ENCODE data around the gene NDUFS5. TPM values are rescaled to one million over a fixed set of nuclear protein-coding genes. Genes with fewer than 3 reads are reported as not detected.

Gene NDUFS5
- total RNA-seq, 4 donors from 2014 or later: 99.9 to 418 (median 312) TPM

DNA sequence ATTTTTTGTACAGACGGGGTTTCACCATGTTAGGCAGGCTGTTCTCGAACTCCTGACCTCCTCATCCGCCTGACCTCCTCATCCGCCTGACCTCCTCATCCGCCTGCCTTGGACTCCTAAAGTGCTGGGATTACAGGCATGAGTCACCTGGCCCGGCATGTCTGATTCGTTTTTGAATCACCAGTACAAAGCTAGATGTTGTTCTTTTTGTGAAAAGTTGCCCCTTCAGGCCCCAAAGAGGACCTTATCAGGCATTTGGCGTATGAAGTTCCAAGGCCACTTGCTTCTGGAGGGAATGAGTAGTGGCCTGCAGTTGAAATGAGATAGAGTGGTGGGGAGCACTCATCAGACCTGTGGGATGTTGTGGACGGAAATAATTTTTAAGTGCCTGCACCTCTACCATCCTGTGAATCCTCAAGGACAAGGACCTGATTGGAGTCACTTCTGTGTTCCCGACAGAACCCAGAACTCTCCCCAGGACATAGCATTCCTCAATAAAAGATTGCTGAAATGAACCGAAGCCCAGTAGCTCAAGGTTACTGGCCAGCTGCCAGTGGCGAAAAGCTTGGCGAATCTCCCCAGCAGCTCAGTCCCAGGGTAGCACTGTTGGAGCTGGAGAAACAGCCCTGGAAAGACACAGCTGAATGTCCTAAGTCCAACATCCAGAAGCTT is 50.1 kb downstream of the NDUFS5 start:
- Histone ChIP-seq H3K4me1 (peaks cover 0 to 10% (median 6%) of the 10 kb centered on the region in 4 donors), H3K36me3 (no peaks in the 10 kb centered on the region), H3K4me3 (no peak overlapping the region), H3K27ac (peak overlapping the region in 3 of 4 donors; percentile 2 to 55 (median 48)), H3K9me3 (no peaks in the 10 kb centered on the region), H3K27me3 (peaks cover 21% of the 10 kb centered on the region)
- TF ChIP-seq POLR2AphosphoS5 (IDR thresholded peaks at IDR 0.05) (no peak), POLR2A (IDR thresholded peaks at IDR 0.05) (no peak), EP300 (IDR thresholded peaks at IDR 0.05; ENCODE audit: low read depth) (no peak)
- TF ChIP-seq, protein P1, sequence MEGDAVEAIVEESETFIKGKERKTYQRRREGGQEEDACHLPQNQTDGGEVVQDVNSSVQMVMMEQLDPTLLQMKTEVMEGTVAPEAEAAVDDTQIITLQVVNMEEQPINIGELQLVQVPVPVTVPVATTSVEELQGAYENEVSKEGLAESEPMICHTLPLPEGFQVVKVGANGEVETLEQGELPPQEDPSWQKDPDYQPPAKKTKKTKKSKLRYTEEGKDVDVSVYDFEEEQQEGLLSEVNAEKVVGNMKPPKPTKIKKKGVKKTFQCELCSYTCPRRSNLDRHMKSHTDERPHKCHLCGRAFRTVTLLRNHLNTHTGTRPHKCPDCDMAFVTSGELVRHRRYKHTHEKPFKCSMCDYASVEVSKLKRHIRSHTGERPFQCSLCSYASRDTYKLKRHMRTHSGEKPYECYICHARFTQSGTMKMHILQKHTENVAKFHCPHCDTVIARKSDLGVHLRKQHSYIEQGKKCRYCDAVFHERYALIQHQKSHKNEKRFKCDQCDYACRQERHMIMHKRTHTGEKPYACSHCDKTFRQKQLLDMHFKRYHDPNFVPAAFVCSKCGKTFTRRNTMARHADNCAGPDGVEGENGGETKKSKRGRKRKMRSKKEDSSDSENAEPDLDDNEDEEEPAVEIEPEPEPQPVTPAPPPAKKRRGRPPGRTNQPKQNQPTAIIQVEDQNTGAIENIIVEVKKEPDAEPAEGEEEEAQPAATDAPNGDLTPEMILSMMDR (IDR thresholded peaks at IDR 0.05): no peak
- in situ Hi-C loops (cut with MboI; ENCODE audit: low pct_ligation_motif_present in 1 of 4, low pct_unique_long_range_greater_than_20kb in 1 of 4, low sequenced_read_pairs in 3 of 4): loop anchor here in 2 of 4 donors (25.0 kb wide), 1 partner anchor 461 kb away; no protein-coding TSS in a partner anchor
- 50 to 65% methylated on average over 2 to 13 of the region's 13 CpGs for WGBS, 2 donors (ENCODE audit: low coverage in 1 of 2)
- peak; percentile 57 for DNase-seq
- intact Hi-C loops (cut with DNase I; ENCODE audit: low total_unique reads): no loop called here

DNA sequence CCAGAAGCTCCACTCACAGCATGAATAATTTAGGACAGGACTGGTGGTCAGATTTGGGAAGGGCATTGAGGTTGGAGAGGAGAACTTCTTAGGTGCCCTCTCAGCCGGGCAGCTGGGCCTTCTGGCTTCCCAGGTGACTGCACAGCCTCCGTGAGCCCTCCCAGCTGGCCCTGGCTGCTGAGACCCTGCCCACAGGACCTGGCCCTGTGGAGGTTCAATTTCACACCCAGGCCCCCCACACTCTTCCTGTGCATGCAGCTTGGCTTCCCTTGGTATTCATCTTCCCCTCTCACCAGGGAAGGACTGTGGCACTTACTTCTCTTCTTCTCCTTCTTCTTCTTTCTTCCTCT is 50.6 kb downstream of the NDUFS5 start:
- peak overlapping the region in 2 of 4 donors; percentile 48 to 55 for H3K27ac ChIP-seq
- DNase-seq: no peak
- no peaks in the 10 kb centered on the region for H3K36me3 ChIP-seq
- WGBS, 2 donors (ENCODE audit: low coverage in 1 of 2): 83% methylated on average over 2 of the region's 2 CpGs; no CpG with 5 or more reads in 1 of the 2 donors
- peaks cover 26% of the 10 kb centered on the region for H3K27me3 ChIP-seq
- in situ Hi-C loops (cut with MboI; ENCODE audit: low pct_ligation_motif_present in 1 of 4, low pct_unique_long_range_greater_than_20kb in 1 of 4, low sequenced_read_pairs in 3 of 4) (loop anchor here in 2 of 4 donors (25.0 kb wide), 1 partner anchor 461 kb away; no protein-coding TSS in a partner anchor), intact Hi-C loops (cut with DNase I; ENCODE audit: low total_unique reads) (no loop called here)
- H3K4me1 ChIP-seq: peaks cover 0 to 13% (median 9%) of the 10 kb centered on the region in 4 donors
- TF ChIP-seq POLR2AphosphoS5 (IDR thresholded peaks at IDR 0.05) (no peak), POLR2A (IDR thresholded peaks at IDR 0.05) (no peak), EP300 (IDR thresholded peaks at IDR 0.05; ENCODE audit: low read depth) (no peak)
- TF ChIP-seq, protein P1 (IDR thresholded peaks at IDR 0.05): no peak
- no peaks in the 10 kb centered on the region for H3K9me3 ChIP-seq
- H3K4me3 ChIP-seq: no peak overlapping the region

DNA sequence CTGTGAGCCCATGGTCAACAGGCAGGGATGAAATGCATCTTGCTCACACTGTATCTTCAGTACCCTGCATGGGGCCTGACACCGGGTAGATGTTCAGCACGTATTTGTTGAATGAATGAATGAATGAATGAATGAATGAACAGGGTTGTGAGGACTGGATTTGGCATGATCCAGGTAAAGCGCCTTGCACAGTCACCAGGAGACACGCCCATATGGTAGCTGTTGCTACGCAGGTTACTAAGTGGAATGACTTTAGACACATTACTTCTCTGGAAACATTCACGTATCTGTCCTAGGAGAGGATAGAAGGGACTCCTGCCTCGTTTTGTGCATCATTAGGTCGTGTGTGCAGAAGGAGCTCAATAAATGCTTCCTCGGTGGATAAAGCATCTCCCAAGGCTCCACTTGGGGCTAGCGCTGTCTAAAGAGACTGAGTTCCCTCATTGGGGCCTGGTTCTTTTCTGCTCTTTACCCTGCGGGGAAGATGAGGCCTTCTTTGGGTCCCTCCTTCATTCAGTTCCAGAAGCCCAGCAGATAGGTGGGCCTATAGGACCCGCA is 54.2 kb downstream of the NDUFS5 start:
- H3K4me3 ChIP-seq: peak overlapping the region in 1 of 4 donors; percentile 50
- DNase-seq: no peak
- intact Hi-C loops (cut with DNase I; ENCODE audit: low total_unique reads) (no loop called here), in situ Hi-C loops (cut with MboI; ENCODE audit: low pct_ligation_motif_present in 1 of 4, low pct_unique_long_range_greater_than_20kb in 1 of 4, low sequenced_read_pairs in 3 of 4) (loop anchor here in 3 of 4 donors (10.0 to 25.0 kb wide), 2 partner anchors 206 to 457 kb away; partner anchors contain the start of gene MYCBP (in 1 of the 3))
- H3K36me3 ChIP-seq: no peaks in the 10 kb centered on the region
- H3K27me3 ChIP-seq: peaks cover 53% of the 10 kb centered on the region
- H3K4me1 ChIP-seq: peaks cover 0 to 17% (median 13%) of the 10 kb centered on the region in 4 donors
- TF ChIP-seq POLR2A (IDR thresholded peaks at IDR 0.05) (no peak), POLR2AphosphoS5 (IDR thresholded peaks at IDR 0.05) (no peak), EP300 (IDR thresholded peaks at IDR 0.05; ENCODE audit: low read depth) (no peak)
- TF ChIP-seq, protein P1 (IDR thresholded peaks at IDR 0.05): no peak
- no peak overlapping the region for H3K27ac ChIP-seq
- no peaks in the 10 kb centered on the region for H3K9me3 ChIP-seq
- 0 to 71% methylated on average over 1 to 12 of the region's 12 CpGs for WGBS, 2 donors (ENCODE audit: low coverage in 1 of 2)

DNA sequence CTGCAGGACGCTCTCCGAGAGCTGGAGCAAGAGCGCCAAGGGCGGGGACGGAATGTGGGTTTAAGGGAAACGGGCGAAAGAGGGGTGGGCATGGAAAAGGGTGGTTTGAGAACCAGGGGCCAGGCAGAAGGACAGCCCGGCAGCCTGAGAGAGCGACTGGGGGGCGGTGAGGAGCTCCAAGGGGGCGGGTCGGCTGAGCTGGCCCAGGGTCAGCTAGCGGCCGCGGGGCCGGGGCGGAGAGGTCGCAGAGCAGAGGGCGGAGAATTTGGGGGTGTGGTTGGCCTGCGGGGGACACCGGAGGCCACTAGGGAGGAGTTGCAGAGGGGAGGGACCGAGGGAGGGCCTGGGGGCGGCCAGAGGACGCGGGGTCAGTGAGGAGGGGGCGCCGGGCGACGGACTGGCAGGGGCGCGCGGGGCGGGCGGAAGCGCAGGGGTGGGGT is 54.7 kb downstream of the NDUFS5 start:
- in situ Hi-C loops (cut with MboI; ENCODE audit: low pct_ligation_motif_present in 1 of 4, low pct_unique_long_range_greater_than_20kb in 1 of 4, low sequenced_read_pairs in 3 of 4) (loop anchor here in 3 of 4 donors (10.0 to 25.0 kb wide), 2 partner anchors 206 to 456 kb away; partner anchors contain the start of gene MYCBP (in 1 of the 3)), intact Hi-C loops (cut with DNase I; ENCODE audit: low total_unique reads) (no loop called here)
- WGBS, 2 donors (ENCODE audit: low coverage in 1 of 2): 19 to 50% methylated on average over 11 to 17 of the region's 35 CpGs
- Histone ChIP-seq H3K27me3 (peaks cover 53% of the 10 kb centered on the region), H3K4me1 (peaks cover 0 to 17% (median 13%) of the 10 kb centered on the region in 4 donors), H3K27ac (no peak overlapping the region), H3K9me3 (no peaks in the 10 kb centered on the region), H3K36me3 (no peaks in the 10 kb centered on the region), H3K4me3 (peak overlapping the region in 3 of 4 donors; percentile 45 to 65 (median 50))
- TF ChIP-seq, protein P1 (IDR thresholded peaks at IDR 0.05): no peak
- TF ChIP-seq POLR2AphosphoS5 (IDR thresholded peaks at IDR 0.05) (no peak), POLR2A (IDR thresholded peaks at IDR 0.05) (no peak), EP300 (IDR thresholded peaks at IDR 0.05; ENCODE audit: low read depth) (no peak)
- DNase-seq: no peak
